ENCODE measurements around the gene KCNQ1. TPM values are rescaled to one million over a fixed set of nuclear protein-coding genes. Genes with fewer than 3 reads are reported as not detected.

Gene KCNQ1
- total RNA-seq, 1 donor from 2014 or later, result 4.8 TPM

DNA sequence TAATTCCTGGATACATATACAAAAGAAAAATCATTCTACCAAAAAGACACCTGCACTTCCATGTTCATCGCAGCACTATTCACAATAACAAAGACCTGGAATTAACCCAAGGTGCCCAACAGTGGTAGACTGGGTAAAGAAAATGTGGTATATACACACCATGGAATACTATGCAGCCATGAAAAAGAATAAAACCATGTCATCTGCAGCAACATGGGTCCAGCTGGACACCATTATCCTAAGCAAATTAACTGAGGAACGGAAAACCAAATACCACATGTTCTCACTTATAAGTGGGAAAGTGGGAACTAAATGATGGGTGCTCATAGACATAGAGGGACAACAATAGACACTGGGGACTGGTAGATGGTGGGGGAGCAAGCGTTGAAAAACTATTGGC lies 5.0 kb upstream of the KCNQ1 start:
- TF ChIP-seq, protein P1, sequence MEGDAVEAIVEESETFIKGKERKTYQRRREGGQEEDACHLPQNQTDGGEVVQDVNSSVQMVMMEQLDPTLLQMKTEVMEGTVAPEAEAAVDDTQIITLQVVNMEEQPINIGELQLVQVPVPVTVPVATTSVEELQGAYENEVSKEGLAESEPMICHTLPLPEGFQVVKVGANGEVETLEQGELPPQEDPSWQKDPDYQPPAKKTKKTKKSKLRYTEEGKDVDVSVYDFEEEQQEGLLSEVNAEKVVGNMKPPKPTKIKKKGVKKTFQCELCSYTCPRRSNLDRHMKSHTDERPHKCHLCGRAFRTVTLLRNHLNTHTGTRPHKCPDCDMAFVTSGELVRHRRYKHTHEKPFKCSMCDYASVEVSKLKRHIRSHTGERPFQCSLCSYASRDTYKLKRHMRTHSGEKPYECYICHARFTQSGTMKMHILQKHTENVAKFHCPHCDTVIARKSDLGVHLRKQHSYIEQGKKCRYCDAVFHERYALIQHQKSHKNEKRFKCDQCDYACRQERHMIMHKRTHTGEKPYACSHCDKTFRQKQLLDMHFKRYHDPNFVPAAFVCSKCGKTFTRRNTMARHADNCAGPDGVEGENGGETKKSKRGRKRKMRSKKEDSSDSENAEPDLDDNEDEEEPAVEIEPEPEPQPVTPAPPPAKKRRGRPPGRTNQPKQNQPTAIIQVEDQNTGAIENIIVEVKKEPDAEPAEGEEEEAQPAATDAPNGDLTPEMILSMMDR (conservative IDR thresholded peaks at IDR 0.05), result no peak
- H3K27me3 Mint-ChIP-seq, result peaks cover 59% of the 10 kb centered on the region
- DNase-seq (ENCODE audit: extremely low spot score, unreplicated experiment), result no peak
- no peak overlapping the region for H3K4me3 Mint-ChIP-seq
- H3K36me3 Mint-ChIP-seq, result no peaks in the 10 kb centered on the region
- H3K4me1 Mint-ChIP-seq (ENCODE audit: unreplicated experiment), result no peaks in the 10 kb centered on the region
- H3K9me3 Mint-ChIP-seq, result peaks cover 4% of the 10 kb centered on the region
- no peak overlapping the region for H3K27ac Mint-ChIP-seq

DNA sequence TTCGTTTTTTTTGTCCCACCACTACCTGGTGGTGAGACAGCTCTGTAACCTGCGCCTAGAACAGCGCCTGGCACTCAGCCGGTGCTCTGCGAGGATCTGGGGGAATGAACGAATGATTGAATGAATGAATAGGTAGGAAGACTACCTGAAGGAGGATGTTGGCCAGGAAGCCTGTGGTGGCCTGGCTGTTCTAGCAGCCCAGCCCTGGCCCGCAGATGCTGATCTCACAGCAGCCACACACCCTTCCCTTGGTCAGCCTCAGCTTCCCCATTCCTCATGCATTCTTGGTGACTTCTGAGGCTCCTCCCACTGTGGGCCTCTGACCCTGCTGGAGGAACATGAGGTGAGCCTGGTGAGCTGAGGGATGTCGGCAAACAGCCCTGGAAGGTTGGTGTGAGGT lies 4.2 kb upstream of the KCNQ1 start:
- Mint-ChIP-seq H3K4me3 (no peak overlapping the region), H3K9me3 (peaks cover 4% of the 10 kb centered on the region)

DNA sequence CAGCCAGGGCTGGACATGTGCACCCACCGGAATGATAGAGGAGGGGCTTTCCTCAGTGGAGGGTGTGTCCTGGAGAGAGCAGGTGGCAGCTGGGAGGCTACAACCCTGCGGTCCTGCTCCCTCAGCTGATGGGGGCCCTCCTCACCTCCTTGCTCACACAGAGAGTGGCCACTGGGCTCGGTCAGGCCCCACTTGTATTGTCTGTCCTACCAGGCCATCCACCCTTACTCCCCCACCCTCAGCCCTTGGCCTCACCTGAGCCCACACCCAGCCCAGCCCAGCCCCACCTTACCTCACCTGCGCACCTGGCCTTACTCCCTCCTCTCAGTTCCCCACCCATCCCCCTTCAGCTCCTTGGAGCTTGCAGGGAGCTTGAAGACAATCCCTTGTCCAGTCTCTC lies 3.6 kb upstream of the KCNQ1 start:
- peaks cover 67% of the 10 kb centered on the region for H3K27me3 Mint-ChIP-seq
- TF ChIP-seq, protein P1 (conservative IDR thresholded peaks at IDR 0.05), result no peak
- DNase-seq (ENCODE audit: extremely low spot score, unreplicated experiment), result no peak
- H3K36me3 Mint-ChIP-seq, result no peaks in the 10 kb centered on the region
- peaks cover 4% of the 10 kb centered on the region for H3K9me3 Mint-ChIP-seq
- no peak overlapping the region for H3K4me3 Mint-ChIP-seq
- H3K4me1 Mint-ChIP-seq (ENCODE audit: unreplicated experiment), result no peaks in the 10 kb centered on the region
- no peak overlapping the region for H3K27ac Mint-ChIP-seq

More for the DNA sequence above, 4.2 kb upstream of the KCNQ1 start:
- H3K27ac Mint-ChIP-seq, result no peak overlapping the region
- H3K27me3 Mint-ChIP-seq, result peaks cover 64% of the 10 kb centered on the region
- H3K36me3 Mint-ChIP-seq, result no peaks in the 10 kb centered on the region
- no peaks in the 10 kb centered on the region for H3K4me1 Mint-ChIP-seq (ENCODE audit: unreplicated experiment)
- TF ChIP-seq, protein P1 (conservative IDR thresholded peaks at IDR 0.05), result no peak
- no peak for DNase-seq (ENCODE audit: extremely low spot score, unreplicated experiment)

DNA sequence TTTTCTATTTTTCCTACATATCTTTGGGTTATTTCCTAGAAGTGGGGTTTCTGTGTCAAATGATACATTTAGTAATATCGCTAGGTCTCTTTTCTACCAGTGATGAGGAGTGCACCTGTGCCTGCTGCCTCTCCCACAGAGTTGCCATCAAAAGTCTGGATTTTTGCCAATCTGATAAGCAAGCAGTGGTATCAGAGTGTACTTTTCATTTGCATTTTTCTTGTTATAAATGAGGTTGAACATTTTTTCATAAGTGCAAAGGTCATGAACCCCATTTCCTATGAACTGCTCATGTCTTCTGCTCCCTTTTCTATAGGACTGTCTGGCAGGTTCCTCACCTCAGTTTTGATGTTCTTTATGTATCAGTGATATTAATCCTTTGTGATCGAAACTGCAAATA lies 2.2 kb upstream of the KCNQ1 start:
- Mint-ChIP-seq H3K36me3 (no peaks in the 10 kb centered on the region), H3K4me3 (peak overlapping the region; percentile 43), H3K4me1 (ENCODE audit: unreplicated experiment) (no peaks in the 10 kb centered on the region), H3K27ac (peak overlapping the region; percentile 25), H3K27me3 (peaks cover 72% of the 10 kb centered on the region), H3K9me3 (peaks cover 4% of the 10 kb centered on the region)
- no peak for DNase-seq (ENCODE audit: extremely low spot score, unreplicated experiment)
- TF ChIP-seq, protein P1 (conservative IDR thresholded peaks at IDR 0.05), result no peak

DNA sequence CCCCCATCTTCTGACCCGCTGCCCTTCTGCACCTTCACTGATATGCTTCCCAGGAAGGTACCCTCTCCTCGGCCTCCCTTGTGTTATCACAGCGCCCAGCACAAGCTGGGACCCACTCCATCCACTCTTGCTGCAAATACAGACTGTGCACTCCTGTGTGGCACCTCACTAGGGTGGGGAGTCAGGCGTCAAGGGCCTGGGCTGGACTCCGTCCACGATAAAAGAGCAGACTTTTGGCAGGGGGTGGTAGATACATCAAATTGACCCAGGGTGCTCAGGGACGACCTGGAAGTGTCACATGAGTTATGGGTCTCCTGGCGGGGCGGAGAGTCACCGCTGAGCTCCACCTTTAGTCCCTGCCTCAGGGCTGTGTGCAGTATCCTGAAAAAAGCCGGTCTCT lies 1.4 kb upstream of the KCNQ1 start:
- TF ChIP-seq, protein P1 (conservative IDR thresholded peaks at IDR 0.05), result no peak
- Mint-ChIP-seq H3K36me3 (no peaks in the 10 kb centered on the region), H3K4me1 (ENCODE audit: unreplicated experiment) (no peaks in the 10 kb centered on the region), H3K27me3 (peaks cover 73% of the 10 kb centered on the region), H3K27ac (no peak overlapping the region), H3K4me3 (peak overlapping the region; percentile 71), H3K9me3 (peaks cover 4% of the 10 kb centered on the region)
- DNase-seq (ENCODE audit: extremely low spot score, unreplicated experiment), result no peak

Measured in type B pancreatic cell (in vitro differentiated cells).